Adrenal gland (tissue), 12 donors: ENCODE results near the gene GOLPH3. TPM values are rescaled to one million over a fixed set of nuclear protein-coding genes. Genes with fewer than 3 reads are reported as not detected.

ENCODE experiments used
- DNase-seq, 7 donors: peaks; one replicate each; pipeline ENCODE4 v3.0.0-alpha.2; 2019 to 2020
- H3K27ac ChIP-seq, 5 donors: fragments of 200-600 bp; sonication (generic) in 4 of 5; 1 replicate in 3 of 5; 2 replicates in 2 of 5; pipeline versions ENCODE4 v1.5.1 to v1.8.0; 2016 to 2020; ENCODE audit warnings: mild to moderate bottlenecking in 1 of 5
- H3K27me3 ChIP-seq: fragments of 200-600 bp; 2 replicates; pipeline ENCODE4 v1.8.0; 2021
- H3K36me3 ChIP-seq, 2 donors: fragments of 200-600 bp; replicated peaks in 1 of 2; 1 replicate in 1 of 2; 2 replicates in 1 of 2; pipeline versions ENCODE4 v1.5.1 to v1.8.0; 2018 to 2022
- H3K4me1 ChIP-seq, 2 donors: fragments of 200-600 bp; replicated peaks in 1 of 2; 1 replicate in 1 of 2; 2 replicates in 1 of 2; pipeline versions ENCODE4 v1.5.1 to v1.8.0; 2018 to 2021
- H3K4me3 ChIP-seq, 4 donors: fragments of 200-600 bp; sonication (generic) in 3 of 4; one replicate each; pipeline ENCODE4 v1.5.1; 2016 to 2018
- H3K9me3 ChIP-seq, 3 donors: fragments of 200-600 bp; sonication (generic) in 1 of 3; replicated peaks in 1 of 3; 1 replicate in 2 of 3; 2 replicates in 1 of 3; pipeline versions ENCODE4 v1.5.1 to v1.8.0; 2016 to 2021
- CTCF ChIP-seq, 6 experiments: fragments of 450-650 bp in 4 of 6; fragments of 200-600 bp in 2 of 6; sonication (generic) in 1 of 6; IDR thresholded peaks; 1 replicate in 5 of 6; 2 replicates in 1 of 6; pipeline versions ENCODE4 v1.5.1 to v1.8.0; 2016 to 2021; ENCODE audit warnings: antibody characterized with exemption in 6 of 6, mild to moderate bottlenecking in 2 of 6, moderate library complexity in 1 of 6
- POLR2A ChIP-seq, 2 donors: fragments of 450-650 bp; IDR thresholded peaks; one replicate each; pipeline ENCODE4 v1.6.1; 2017; ENCODE audit warnings: antibody characterized with exemption in 2 of 2, mild to moderate bottlenecking in 2 of 2, moderate library complexity in 1 of 2
- WGBS, 4 donors: extraction: QIAGEN DNeasy Blood & Tissue Kit in 2 of 4; methylation state at CpG; one replicate each; pipeline versions ENCODE4 v1.1.5 to v1.1.7; 2013 to 2017; 5-methylcytosine and 5-hydroxymethylcytosine counted together
- intact Hi-C, 2 donors: fragments of 100-400 bp; cut with DNase I; formaldehyde crosslinking; loops; one replicate each; pipeline versions ENCODE4 v1.14.1 to v1.15.0; 2022 to 2023
- polyA plus RNA-seq, 3 donors: library from polyadenylated mRNA; stranded (reverse); fragments of 200-250 nt in 2 of 3; fragments of 350-450 nt in 1 of 3; fragmentation: Illumina TruSeq in 1 of 3; extraction: RNeasy Lipid Tissue Mini Kit (QIAGEN cat#74804) in 1 of 3; gene quantifications; one replicate each; pipeline ENCODE4 v1.2.3, GENCODE V29; 2013 to 2014
- total RNA-seq, 9 donors: library from RNA; depleted of rRNA in 4 of 9; stranded (reverse); fragments of >200 nt in 4 of 9; fragments of 120-200 nt in 1 of 9; fragmentation: NEBNext Ultra II Directional in 1 of 9; extraction: Animal tissue kit (Norgen Biotek cat#: 25700) in 1 of 9; gene quantifications; one replicate each; pipeline versions ENCODE4 v1.1.0 to v1.2.4, GENCODE V29; 2013 to 2023
- donor health status: healthy with polysubstance abuse.
- donor health status: Bipolar disorder and iron deficiency.
- donor health status: DM: yes; HTN: yes; CAD: no.
- donor health status: DM: no; HTN: no; CAD: no.
- donor health status: DM: no; HTN: no; CAD: no.
- donor health status: DM: yes; HTN: yes; CAD: no.

Gene GOLPH3
- total and polyA plus RNA-seq, 12 donors = 27.8 to 206 (median 77.0) TPM

GRCh38 chr5:32103521-32103920 is 70.6 kb downstream of the GOLPH3 start:
- Histone ChIP-seq H3K4me1 (peaks cover 0 to 7% of the 10 kb centered on the region in 2 donors), H3K27me3 (no peaks in the 10 kb centered on the region), H3K9me3 (no peaks in the 10 kb centered on the region), H3K27ac (no peak overlapping the region), H3K36me3 (peaks cover 0 to 74% of the 10 kb centered on the region in 2 donors), H3K4me3 (no peak overlapping the region)
- DNase-seq = peak in 1 of 7 donors; percentile 43
- TF ChIP-seq POLR2A (IDR thresholded peaks at IDR 0.05) (no peak), CTCF (IDR thresholded peaks at IDR 0.05) (no peak)
- intact Hi-C loops = loop anchor here in 1 of 2 donors (10.0 kb wide), 1 partner anchor 51 kb away; no protein-coding TSS in a partner anchor
- 93 to 97% (median 95%) methylated on average over 12 of the region's 12 CpGs for WGBS, 4 donors

- Histone ChIP-seq H3K36me3 (peaks cover 0 to 70% of the 10 kb centered on the region in 2 donors), H3K4me1 (peaks cover 0 to 7% of the 10 kb centered on the region in 2 donors), H3K27ac (no peak overlapping the region), H3K9me3 (no peaks in the 10 kb centered on the region), H3K4me3 (no peak overlapping the region), H3K27me3 (no peaks in the 10 kb centered on the region)
- TF ChIP-seq CTCF (IDR thresholded peaks at IDR 0.05) = no peak
- no peak for TF ChIP-seq POLR2A (IDR thresholded peaks at IDR 0.05)
- DNase-seq = peak in 1 of 7 donors; percentile 35
- 74 to 83% (median 79%) methylated on average over 8 to 12 of the region's 12 CpGs for WGBS, 4 donors
- intact Hi-C loops = loop anchor here in 1 of 2 donors (10.0 kb wide), 1 partner anchor 52 kb away; no protein-coding TSS in a partner anchor
These were observed 71.7 kb downstream of the GOLPH3 start for GRCh38 chr5:32102254-32102986.

GRCh38 chr5:32100691-32101302 is 73.3 kb downstream of the GOLPH3 start:
- H3K4me1 ChIP-seq = peaks cover 0 to 7% of the 10 kb centered on the region in 2 donors
- TF ChIP-seq CTCF (IDR thresholded peaks at IDR 0.05) = no peak
- no peak for TF ChIP-seq POLR2A (IDR thresholded peaks at IDR 0.05)
- H3K27ac ChIP-seq = peak overlapping the region in 2 of 5 donors; percentile 11 to 45
- no peak overlapping the region for H3K4me3 ChIP-seq
- H3K27me3 ChIP-seq = no peaks in the 10 kb centered on the region
- intact Hi-C loops = loop anchor here in 1 of 2 donors (10.0 kb wide), 1 partner anchor 54 kb away; no protein-coding TSS in a partner anchor
- no peaks in the 10 kb centered on the region for H3K9me3 ChIP-seq
- peak in 1 of 7 donors; percentile 47 for DNase-seq
- H3K36me3 ChIP-seq = peaks cover 0 to 56% of the 10 kb centered on the region in 2 donors
- WGBS, 4 donors = 91 to 93% (median 92%) methylated on average over 7 to 8 of the region's 8 CpGs

GRCh38 chr5:32100230-32100629 is 73.9 kb downstream of the GOLPH3 start:
- peaks cover 0 to 51% of the 10 kb centered on the region in 2 donors for H3K36me3 ChIP-seq
- 58 to 73% (median 70%) methylated on average over 6 of the region's 6 CpGs for WGBS, 4 donors
- H3K4me1 ChIP-seq = peaks cover 0 to 7% of the 10 kb centered on the region in 2 donors
- TF ChIP-seq CTCF (IDR thresholded peaks at IDR 0.05) = no peak
- no peak for TF ChIP-seq POLR2A (IDR thresholded peaks at IDR 0.05)
- no peak overlapping the region for H3K4me3 ChIP-seq
- intact Hi-C loops = loop anchor here in 1 of 2 donors (10.0 kb wide), 1 partner anchor 55 kb away; no protein-coding TSS in a partner anchor
- no peaks in the 10 kb centered on the region for H3K9me3 ChIP-seq
- H3K27ac ChIP-seq = peak overlapping the region in 2 of 5 donors; percentile 45 to 57
- peak in 1 of 7 donors; percentile 69 for DNase-seq
- no peaks in the 10 kb centered on the region for H3K27me3 ChIP-seq
